22Rv1 (cell line): ENCODE measurements around the gene ZNF202.
"Not testable (repeated sequence)": the region's sequence is repeated elsewhere in the genome, so short reads cannot be mapped to it uniquely, and the experiment has no call there.

Source experiments
- H3K27ac ChIP-seq: fragments of 450-650 bp; 2 replicates; pipeline ENCODE4 v1.5.1; 2017
- CTCF ChIP-seq: fragments of 450-650 bp; IDR thresholded peaks from 2 replicates; pipeline ENCODE4 v1.5.1; 2017; ENCODE audit warnings: mild to moderate bottlenecking
- ZFX ChIP-seq: fragments of 450-650 bp; IDR thresholded peaks from 2 replicates; pipeline ENCODE4 v1.6.1; 2017; ENCODE audit warnings: antibody characterized with exemption, borderline replicate concordance

The ZNF202 gene

GRCh38 chr11:123755344-123755743 is 13.9 kb upstream of the ZNF202 start:
- no peak overlapping the region for H3K27ac ChIP-seq
- no peak for TF ChIP-seq CTCF
- no peak for TF ChIP-seq ZFX

DNA sequence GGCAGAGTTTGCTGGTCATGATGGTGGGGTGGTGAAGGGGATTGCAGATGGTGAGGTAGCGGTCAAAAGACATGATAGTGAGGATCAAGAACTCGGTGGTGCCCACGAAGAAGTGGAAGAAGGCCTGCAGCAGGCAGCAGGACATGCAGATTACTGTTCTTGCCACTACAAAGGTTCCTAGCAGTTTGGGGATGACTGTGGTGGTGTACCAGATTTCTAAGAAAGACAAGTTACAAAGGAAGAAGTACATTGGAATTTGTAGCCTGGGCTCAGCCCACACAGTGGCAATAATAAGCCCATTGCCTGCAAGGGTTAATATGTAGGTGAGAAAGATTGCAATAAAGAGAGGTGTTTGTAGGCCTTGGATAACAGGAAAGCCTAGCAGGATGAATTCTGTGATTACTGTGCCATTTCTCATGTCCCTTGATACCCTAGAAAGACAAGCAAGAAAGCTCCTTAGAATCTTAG is 12.7 kb upstream of the ZNF202 start, which contains the start of gene OR6X1:
Gene OR6X1, minus strand, starts transcription at position 418 of the 468 bp plus-strand sequence. Its CDS starts 0 bp downstream, at position 418.
- no peak for TF ChIP-seq CTCF
- no peak for TF ChIP-seq ZFX
- H3K27ac ChIP-seq = no peak within 1 kb of the TSS

GRCh38 chr11:123753110-123753509 is 11.7 kb upstream of the ZNF202 start:
- TF ChIP-seq ZFX (no peak), CTCF (no peak)
- H3K27ac ChIP-seq = no peak overlapping the region

DNA sequence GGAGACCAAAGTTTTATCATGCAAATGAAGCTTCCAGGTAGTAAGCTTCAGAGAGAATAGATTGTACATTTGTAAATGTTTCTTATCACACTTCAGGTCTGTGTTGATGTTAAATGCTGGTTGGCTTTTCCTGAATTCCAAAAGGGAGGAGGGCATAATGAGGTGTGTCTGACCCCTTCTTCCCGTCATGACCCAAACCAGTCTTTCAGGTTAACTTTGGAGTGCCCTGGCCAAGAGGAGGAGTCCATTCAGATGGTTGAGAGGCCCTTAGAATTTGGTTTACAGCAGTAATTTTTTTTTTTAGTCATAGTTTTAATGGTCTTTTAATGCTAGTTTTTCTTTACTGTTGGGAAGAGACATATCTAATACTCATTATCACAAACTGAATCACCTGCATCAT is 10.3 kb upstream of the ZNF202 start:
- H3K27ac ChIP-seq = no peak overlapping the region
- TF ChIP-seq ZFX (no peak), CTCF (no peak)

DNA sequence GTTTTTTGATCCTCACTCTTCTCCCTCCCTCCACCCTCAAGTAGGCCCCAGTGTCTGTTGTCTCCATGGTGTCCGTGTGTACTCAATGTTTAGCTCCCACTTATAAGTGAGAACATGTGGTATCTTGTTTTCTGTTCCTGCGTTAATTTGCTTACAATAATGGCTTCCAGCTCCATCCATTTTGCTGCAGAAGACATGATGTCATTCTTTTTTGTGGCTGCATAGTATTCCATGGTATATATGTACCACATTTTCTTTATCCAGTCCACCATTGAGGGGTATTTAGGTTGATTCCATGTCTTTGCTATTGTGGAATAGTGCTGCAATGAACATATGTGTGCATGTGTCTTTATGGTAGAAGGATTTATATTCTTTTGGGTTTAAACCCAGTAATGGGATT is 6.9 kb upstream of the ZNF202 start:
- not testable (repeated sequence) for H3K27ac ChIP-seq

DNA sequence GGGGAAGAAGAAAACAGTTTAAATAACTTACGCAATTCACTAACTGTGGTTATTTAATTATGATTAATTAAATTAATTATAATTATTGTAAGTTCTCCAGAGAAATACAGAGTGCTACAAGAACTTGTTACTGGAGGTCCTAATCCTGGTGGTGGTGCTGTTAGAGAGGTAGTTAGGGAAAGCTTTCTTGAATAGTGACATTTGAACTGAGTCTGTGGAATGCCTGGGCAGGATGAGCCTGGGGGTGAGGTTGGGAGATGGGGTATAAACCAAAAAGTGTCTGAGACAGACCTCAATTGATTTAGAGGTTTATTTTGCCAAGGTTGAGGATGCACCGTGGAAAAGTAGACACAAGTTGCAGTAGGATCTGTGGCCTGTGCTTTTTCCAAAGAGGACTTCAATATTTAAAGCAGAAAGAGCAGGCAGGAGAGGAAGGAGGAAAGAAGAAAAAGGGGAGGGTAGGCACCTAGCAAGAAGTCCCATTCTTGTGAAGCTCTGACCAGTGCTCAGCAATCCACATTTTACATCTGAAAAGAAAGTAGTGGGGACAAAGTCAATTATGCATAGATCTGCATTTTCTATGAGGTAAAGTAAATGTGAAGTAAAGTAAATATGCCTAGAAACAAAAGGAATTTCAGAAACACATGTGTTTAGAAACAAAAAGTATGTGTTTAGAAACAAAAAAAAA is 4.4 kb upstream of the ZNF202 start:
- TF ChIP-seq ZFX (no peak), CTCF (no peak)
- no peak overlapping the region for H3K27ac ChIP-seq

GRCh38 chr11:123742724-123743120 is 1.3 kb upstream of the ZNF202 start:
- no peak overlapping the region for H3K27ac ChIP-seq
- no peak for TF ChIP-seq ZFX
- no peak for TF ChIP-seq CTCF
